HepG2 (cell line): ENCODE data around the gene SEMA4A. TPM values are rescaled to one million over a fixed set of nuclear protein-coding genes. Genes with fewer than 3 reads are reported as not detected.
A peak's percentile ranks its signal among the peaks of the same experiment; 100 is the strongest.

Experiments used
- AGO1 ChIP-seq: fragments of 200-400 bp; formaldehyde crosslinking; IDR thresholded peaks from 2 replicates; pipeline ENCODE4 v1.6.1; 2017; ENCODE audit warnings: mild to moderate bottlenecking, low read depth, low read length, moderate library complexity; ENCODE audit not compliant: poor library complexity, severe bottlenecking
- AHR ChIP-seq: IDR thresholded peaks from 2 replicates; pipeline ENCODE4 v1.6.1; 2018; ENCODE audit warnings: missing genetic modification reagents, missing compliant biosample characterization
- CEBPG ChIP-seq: IDR thresholded peaks from 2 replicates; pipeline ENCODE4 v1.6.1; 2016
- DMAP1 ChIP-seq: IDR thresholded peaks from 2 replicates; pipeline ENCODE4 v1.6.1; 2016
- HNF4G ChIP-seq, 2 experiments: sonication (generic) in 1 of 2; formaldehyde crosslinking in 1 of 2; IDR thresholded peaks; 2 replicates each; pipeline versions ENCODE4 v1.4.0 to v1.6.1; 2011 to 2020; ENCODE audit warnings: borderline replicate concordance in 2 of 2, low read depth in 2 of 2, mild to moderate bottlenecking in 2 of 2, low read length in 1 of 2, missing genetic modification reagents in 1 of 2, moderate library complexity in 1 of 2
- KAT7 ChIP-seq: IDR thresholded peaks from 2 replicates; pipeline ENCODE4 v1.6.1; 2018; ENCODE audit warnings: borderline replicate concordance, missing compliant biosample characterization
- KLF6 ChIP-seq: IDR thresholded peaks from 2 replicates; pipeline ENCODE4 v1.8.0; 2016; ENCODE audit warnings: missing biosample characterization, missing genetic modification reagents
- MIER3 ChIP-seq: IDR thresholded peaks from 2 replicates; pipeline ENCODE4 v1.6.1; 2016; ENCODE audit warnings: missing compliant biosample characterization, borderline replicate concordance
- PRPF4 ChIP-seq: fragments of 200-400 bp; formaldehyde crosslinking; IDR thresholded peaks from 2 replicates; pipeline ENCODE4 v1.6.1; 2016; ENCODE audit warnings: low read length, low read depth; ENCODE audit not compliant: poor library complexity, severe bottlenecking
- RARA ChIP-seq: IDR thresholded peaks from 2 replicates; pipeline ENCODE4 v1.6.1; 2016; ENCODE audit warnings: missing genetic modification reagents, missing compliant biosample characterization
- SUZ12 ChIP-seq: fragments of 150-350 bp; IDR thresholded peaks from 2 replicates; pipeline ENCODE4 v1.6.1; 2014; ENCODE audit warnings: low read depth, low read length
- TBL1XR1 ChIP-seq: fragments of 150-350 bp; IDR thresholded peaks from 2 replicates; pipeline ENCODE4 v1.6.1; 2014; ENCODE audit warnings: borderline replicate concordance, low read length; ENCODE audit not compliant: partially characterized antibody
- ZNF33B ChIP-seq: sonication (generic); formaldehyde crosslinking; IDR thresholded peaks from 2 replicates; pipeline ENCODE4 v1.5.1; 2020; ENCODE audit warnings: mild to moderate bottlenecking, missing genetic modification reagents
- ZNF614 ChIP-seq: IDR thresholded peaks from 2 replicates; pipeline ENCODE4 v1.6.1; 2018; ENCODE audit warnings: missing biosample characterization, missing genetic modification reagents, inconsistent platforms, borderline replicate concordance
- ZNF7 ChIP-seq: IDR thresholded peaks from 2 replicates; pipeline ENCODE4 v1.6.1; 2016; ENCODE audit warnings: missing biosample characterization, missing genetic modification reagents
- polyA plus RNA-seq, 8 experiments: library from polyadenylated mRNA; depleted of rRNA in 3 of 8; stranded (reverse) in 7 of 8; unstranded in 1 of 8; fragments of >200 nt; fragmentation: Illumina TruSeq in 4 of 8; extraction: Trizol in 4 of 8; gene quantifications; 2 replicates each; pipeline versions ENCODE4 v1.2.1 to v1.2.3, GENCODE V29; 2011 to 2016; ENCODE audit warnings: low read depth in 4 of 8, missing spikeins in 1 of 8, mixed read lengths in 1 of 8; ENCODE audit not compliant: insufficient read depth in 1 of 8
- total RNA-seq, 5 experiments: library from RNA; depleted of rRNA; stranded (reverse); fragments of >200 nt; fragmentation: Illumina TruSeq; extraction: Trizol; gene quantifications; 2 replicates each; pipeline ENCODE4 v1.2.3, GENCODE V29; 2016; ENCODE audit warnings: low read depth in 1 of 5
- TF ChIP-seq, protein P1 (sequence below): sonication (generic); formaldehyde crosslinking; IDR thresholded peaks from 2 replicates; pipeline ENCODE4 v1.4.0; 2020; ENCODE audit warnings: mild to moderate bottlenecking, missing genetic modification reagents
- TF ChIP-seq, protein P2 (sequence below): sonication (generic); formaldehyde crosslinking; IDR thresholded peaks from 2 replicates; pipeline ENCODE4 v1.8.0; 2022; ENCODE audit warnings: mild to moderate bottlenecking, missing genetic modification reagents; ENCODE audit not compliant: insufficient replicate concordance
- TF ChIP-seq, protein P3 (sequence below): sonication (generic); formaldehyde crosslinking; IDR thresholded peaks from 2 replicates; pipeline ENCODE4 v1.5.1; 2020; ENCODE audit warnings: mild to moderate bottlenecking, missing genetic modification reagents
- TF ChIP-seq, protein P4 (sequence below): sonication (generic); formaldehyde crosslinking; IDR thresholded peaks from 2 replicates; pipeline ENCODE4 v1.4.0; 2020; ENCODE audit warnings: missing genetic modification reagents
- TF ChIP-seq, protein P5 (sequence below): sonication (generic); formaldehyde crosslinking; IDR thresholded peaks from 2 replicates; pipeline ENCODE4 v1.5.1; 2020; ENCODE audit warnings: missing genetic modification reagents, mild to moderate bottlenecking, borderline replicate concordance

SEMA4A gene
- total and polyA plus RNA-seq, 2 of the 13 experiments (the other 11 are each of a cell fraction or from before 2014, with no cell fraction given): 0.09 to 0.20 TPM

DNA sequence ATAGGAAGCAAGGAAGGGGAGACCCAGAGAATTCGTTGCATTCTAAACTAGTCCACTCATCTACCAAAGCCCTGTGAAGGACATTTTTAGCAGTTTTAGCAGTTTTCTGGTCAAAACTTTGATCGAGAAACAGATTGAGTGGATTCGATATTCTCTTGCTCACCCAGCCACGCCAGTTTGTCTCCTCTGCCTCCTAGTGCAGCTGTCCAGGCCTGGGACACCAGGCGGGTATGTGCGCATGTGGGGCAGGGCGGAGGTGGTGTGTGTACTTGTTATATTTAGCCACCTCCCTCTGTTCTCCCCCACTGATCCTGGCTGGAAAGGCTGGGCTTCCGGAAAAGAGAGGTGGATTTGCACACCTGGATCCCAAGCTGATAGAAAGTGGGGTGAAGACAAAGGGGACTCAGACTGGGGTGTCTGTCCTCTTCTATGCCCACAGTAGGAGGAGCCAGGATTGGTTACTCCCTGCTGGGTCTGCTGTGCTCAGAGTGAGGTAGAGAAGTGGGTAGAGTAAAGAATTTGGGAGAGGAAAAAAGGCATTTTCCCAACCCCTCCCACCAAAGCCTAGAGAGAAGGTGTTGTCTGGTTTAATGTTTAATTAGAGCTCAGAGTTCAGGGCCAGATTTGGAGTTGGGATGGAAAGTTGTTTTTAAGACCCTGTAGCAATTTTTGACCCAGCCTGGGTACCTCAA, 35.1 kb upstream of the SEMA4A start (continued):
- TF ChIP-seq, protein P1, sequence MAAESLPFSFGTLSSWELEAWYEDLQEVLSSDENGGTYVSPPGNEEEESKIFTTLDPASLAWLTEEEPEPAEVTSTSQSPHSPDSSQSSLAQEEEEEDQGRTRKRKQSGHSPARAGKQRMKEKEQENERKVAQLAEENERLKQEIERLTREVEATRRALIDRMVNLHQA (CRISPR knock-in tag): 0 out of 2 replicates have a peak, but pooled peaks have one; percentile 27
- TF ChIP-seq HNF4G (IDR thresholded peaks at IDR 0.05; ENCODE audit: borderline replicate concordance, low read depth, low read length) (peak; percentile 46; the same call in 1 of the 2 replicates), HNF4G (CRISPR knock-in tag; IDR thresholded peaks at IDR 0.05; ENCODE audit: borderline replicate concordance, low read depth) (no peak), ZNF7 (no peak), CEBPG (peak; percentile 9; the same call in 1 of the 2 replicates), DMAP1 (CRISPR knock-in tag) (no peak; the same call in 1 of the 2 replicates), ZNF614 (no peak), AGO1 (no peak), PRPF4 (no peak), ZNF33B (CRISPR knock-in tag) (no peak), AHR (CRISPR knock-in tag) (peak; percentile 70; the same call in 1 of the 2 replicates), SUZ12 (no peak), RARA (CRISPR knock-in tag) (no peak), KAT7 (CRISPR knock-in tag) (no peak), MIER3 (no peak), TBL1XR1 (no peak), KLF6 (no peak)
- TF ChIP-seq, protein P2, sequence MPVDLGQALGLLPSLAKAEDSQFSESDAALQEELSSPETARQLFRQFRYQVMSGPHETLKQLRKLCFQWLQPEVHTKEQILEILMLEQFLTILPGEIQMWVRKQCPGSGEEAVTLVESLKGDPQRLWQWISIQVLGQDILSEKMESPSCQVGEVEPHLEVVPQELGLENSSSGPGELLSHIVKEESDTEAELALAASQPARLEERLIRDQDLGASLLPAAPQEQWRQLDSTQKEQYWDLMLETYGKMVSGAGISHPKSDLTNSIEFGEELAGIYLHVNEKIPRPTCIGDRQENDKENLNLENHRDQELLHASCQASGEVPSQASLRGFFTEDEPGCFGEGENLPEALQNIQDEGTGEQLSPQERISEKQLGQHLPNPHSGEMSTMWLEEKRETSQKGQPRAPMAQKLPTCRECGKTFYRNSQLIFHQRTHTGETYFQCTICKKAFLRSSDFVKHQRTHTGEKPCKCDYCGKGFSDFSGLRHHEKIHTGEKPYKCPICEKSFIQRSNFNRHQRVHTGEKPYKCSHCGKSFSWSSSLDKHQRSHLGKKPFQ (CRISPR knock-in tag): peak; percentile 27
- TF ChIP-seq, protein P3, sequence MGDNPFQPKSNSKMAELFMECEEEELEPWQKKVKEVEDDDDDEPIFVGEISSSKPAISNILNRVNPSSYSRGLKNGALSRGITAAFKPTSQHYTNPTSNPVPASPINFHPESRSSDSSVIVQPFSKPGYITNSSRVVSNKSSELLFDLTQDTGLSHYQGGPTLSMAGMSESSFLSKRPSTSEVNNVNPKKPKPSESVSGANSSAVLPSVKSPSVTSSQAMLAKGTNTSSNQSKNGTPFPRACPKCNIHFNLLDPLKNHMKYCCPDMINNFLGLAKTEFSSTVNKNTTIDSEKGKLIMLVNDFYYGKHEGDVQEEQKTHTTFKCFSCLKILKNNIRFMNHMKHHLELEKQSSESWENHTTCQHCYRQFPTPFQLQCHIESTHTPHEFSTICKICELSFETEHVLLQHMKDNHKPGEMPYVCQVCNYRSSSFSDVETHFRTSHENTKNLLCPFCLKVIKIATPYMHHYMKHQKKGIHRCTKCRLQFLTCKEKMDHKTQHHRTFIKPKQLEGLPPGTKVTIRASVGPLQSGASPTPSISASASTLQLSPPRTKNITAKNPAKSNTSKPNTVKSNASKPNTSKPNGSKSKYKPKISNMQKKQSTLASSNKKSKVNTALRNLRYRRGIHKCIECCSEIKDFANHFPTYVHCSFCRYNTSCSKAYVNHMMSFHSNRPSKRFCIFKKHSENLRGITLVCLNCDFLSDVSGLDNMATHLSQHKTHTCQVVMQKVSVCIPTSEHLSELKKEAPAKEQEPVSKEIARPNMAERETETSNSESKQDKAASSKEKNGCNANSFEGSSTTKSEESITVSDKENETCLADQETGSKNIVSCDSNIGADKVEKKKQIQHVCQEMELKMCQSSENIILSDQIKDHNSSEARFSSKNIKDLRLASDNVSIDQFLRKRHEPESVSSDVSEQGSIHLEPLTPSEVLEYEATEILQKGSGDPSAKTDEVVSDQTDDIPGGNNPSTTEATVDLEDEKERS (CRISPR knock-in tag): no peak
- TF ChIP-seq, protein P4, sequence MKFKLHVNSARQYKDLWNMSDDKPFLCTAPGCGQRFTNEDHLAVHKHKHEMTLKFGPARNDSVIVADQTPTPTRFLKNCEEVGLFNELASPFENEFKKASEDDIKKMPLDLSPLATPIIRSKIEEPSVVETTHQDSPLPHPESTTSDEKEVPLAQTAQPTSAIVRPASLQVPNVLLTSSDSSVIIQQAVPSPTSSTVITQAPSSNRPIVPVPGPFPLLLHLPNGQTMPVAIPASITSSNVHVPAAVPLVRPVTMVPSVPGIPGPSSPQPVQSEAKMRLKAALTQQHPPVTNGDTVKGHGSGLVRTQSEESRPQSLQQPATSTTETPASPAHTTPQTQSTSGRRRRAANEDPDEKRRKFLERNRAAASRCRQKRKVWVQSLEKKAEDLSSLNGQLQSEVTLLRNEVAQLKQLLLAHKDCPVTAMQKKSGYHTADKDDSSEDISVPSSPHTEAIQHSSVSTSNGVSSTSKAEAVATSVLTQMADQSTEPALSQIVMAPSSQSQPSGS (CRISPR knock-in tag): 0 out of 2 replicates have a peak, but pooled peaks have one; percentile 19
- TF ChIP-seq, protein P5, sequence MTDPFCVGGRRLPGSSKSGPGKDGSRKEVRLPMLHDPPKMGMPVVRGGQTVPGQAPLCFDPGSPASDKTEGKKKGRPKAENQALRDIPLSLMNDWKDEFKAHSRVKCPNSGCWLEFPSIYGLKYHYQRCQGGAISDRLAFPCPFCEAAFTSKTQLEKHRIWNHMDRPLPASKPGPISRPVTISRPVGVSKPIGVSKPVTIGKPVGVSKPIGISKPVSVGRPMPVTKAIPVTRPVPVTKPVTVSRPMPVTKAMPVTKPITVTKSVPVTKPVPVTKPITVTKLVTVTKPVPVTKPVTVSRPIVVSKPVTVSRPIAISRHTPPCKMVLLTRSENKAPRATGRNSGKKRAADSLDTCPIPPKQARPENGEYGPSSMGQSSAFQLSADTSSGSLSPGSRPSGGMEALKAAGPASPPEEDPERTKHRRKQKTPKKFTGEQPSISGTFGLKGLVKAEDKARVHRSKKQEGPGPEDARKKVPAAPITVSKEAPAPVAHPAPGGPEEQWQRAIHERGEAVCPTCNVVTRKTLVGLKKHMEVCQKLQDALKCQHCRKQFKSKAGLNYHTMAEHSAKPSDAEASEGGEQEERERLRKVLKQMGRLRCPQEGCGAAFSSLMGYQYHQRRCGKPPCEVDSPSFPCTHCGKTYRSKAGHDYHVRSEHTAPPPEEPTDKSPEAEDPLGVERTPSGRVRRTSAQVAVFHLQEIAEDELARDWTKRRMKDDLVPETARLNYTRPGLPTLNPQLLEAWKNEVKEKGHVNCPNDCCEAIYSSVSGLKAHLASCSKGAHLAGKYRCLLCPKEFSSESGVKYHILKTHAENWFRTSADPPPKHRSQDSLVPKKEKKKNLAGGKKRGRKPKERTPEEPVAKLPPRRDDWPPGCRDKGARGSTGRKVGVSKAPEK (CRISPR knock-in tag): no peak
